Immature natural killer cell (primary cell): ENCODE data around the gene KAZALD1. TPM values are rescaled to one million over a fixed set of nuclear protein-coding genes. Genes with fewer than 3 reads are reported as not detected.

Experiments used
- DNase-seq, 3 donors: peaks; one replicate each; pipeline ENCODE4 v3.0.0; 2022; ENCODE audit warnings: mixed read lengths in 1 of 3
- H3K27ac Mint-ChIP-seq, 6 donors: one replicate each; pipeline ENCODE4 v1.8.0; 2020; ENCODE audit warnings: mixed read lengths in 6 of 6, mild to moderate bottlenecking in 5 of 6, inconsistent platforms in 4 of 6, moderate library complexity in 3 of 6
- H3K27me3 Mint-ChIP-seq, 3 donors: one replicate each; pipeline ENCODE4 v1.8.0; 2020 to 2021; ENCODE audit warnings: low read depth in 3 of 3, mild to moderate bottlenecking in 3 of 3, mixed read lengths in 3 of 3, moderate library complexity in 3 of 3, inconsistent platforms in 1 of 3
- H3K36me3 Mint-ChIP-seq, 3 donors: one replicate each; pipeline ENCODE4 v1.8.0; 2020; ENCODE audit warnings: mixed read lengths in 3 of 3, inconsistent platforms in 2 of 3, mild to moderate bottlenecking in 2 of 3
- H3K4me1 Mint-ChIP-seq, 2 donors: one replicate each; pipeline ENCODE4 v1.8.0; 2020; ENCODE audit warnings: inconsistent platforms in 2 of 2, mild to moderate bottlenecking in 2 of 2, mixed read lengths in 2 of 2, moderate library complexity in 1 of 2
- H3K4me3 Mint-ChIP-seq, 5 donors: one replicate each; pipeline ENCODE4 v1.8.0; 2020; ENCODE audit warnings: mild to moderate bottlenecking in 5 of 5, mixed read lengths in 5 of 5, inconsistent platforms in 3 of 5, moderate library complexity in 3 of 5
- H3K9me3 Mint-ChIP-seq, 6 donors: one replicate each; pipeline ENCODE4 v1.8.0; 2020; ENCODE audit warnings: mild to moderate bottlenecking in 6 of 6, mixed read lengths in 6 of 6, inconsistent platforms in 4 of 6, moderate library complexity in 3 of 6
- polyA plus RNA-seq, 3 donors: library from polyadenylated mRNA; unstranded; fragments of 300-500 nt; fragmentation: Illumina TruSeq; gene quantifications; one replicate each; pipeline ENCODE4 v1.2.3, GENCODE V29; 2021

The KAZALD1 gene
- polyA plus RNA-seq, 3 donors from 2014 or later, result not detected

GRCh38 chr10:101047268-101047667 lies 14.5 kb upstream of the KAZALD1 start:
- H3K4me3 Mint-ChIP-seq, result no peak overlapping the region
- DNase-seq, result no peak
- peaks cover 10 to 15% (median 12%) of the 10 kb centered on the region in 3 donors for H3K27me3 Mint-ChIP-seq
- no peaks in the 10 kb centered on the region for H3K36me3 Mint-ChIP-seq
- peaks cover 18 to 27% of the 10 kb centered on the region in 2 donors for H3K4me1 Mint-ChIP-seq
- H3K9me3 Mint-ChIP-seq, result no peaks in the 10 kb centered on the region
- no peak overlapping the region for H3K27ac Mint-ChIP-seq

DNA sequence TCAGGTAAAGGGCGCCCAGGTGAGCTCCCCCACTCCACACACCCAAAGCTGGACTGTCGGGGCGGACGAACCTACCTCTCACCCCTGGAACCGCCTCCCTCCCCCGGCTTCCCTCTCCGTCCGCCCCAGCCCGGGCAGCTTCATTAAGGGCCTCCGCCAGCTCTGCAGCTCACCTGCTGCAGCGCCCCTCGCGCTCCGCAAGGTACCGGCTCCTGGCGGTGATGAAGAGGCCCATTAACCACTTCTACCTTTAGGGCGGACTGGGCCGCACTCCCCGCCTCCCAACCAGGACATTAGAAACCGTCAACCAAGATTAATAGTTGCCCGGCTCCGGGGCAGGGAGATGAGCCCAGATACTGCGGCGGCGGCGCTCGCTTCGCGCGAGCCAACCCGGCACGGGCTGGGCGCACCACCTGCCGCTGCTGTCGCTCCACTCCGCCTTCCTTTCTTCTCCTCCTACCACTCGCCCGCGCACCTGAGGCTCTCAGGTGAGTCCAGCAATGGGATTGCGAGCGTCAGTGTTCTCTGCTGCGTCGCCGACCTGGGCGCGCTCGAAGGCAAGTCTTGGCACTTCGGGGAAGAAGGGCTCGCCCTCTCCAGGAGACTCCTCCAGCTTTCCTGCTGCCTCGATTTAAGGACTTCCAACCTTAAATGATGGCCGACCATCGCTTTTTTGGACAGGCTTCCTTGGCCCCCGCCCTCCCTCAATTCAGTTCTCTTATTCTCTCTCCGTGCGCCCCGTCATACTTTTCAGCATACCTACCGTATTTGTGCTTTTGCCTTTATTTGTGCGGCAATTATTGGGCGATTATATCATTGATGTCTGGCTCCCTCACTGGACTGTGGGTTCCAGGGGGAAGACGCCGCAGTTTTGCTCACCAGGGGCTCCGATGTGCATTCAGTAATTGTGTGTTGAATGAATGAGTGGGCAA lies 13.6 kb upstream of the KAZALD1 start:
- no peaks in the 10 kb centered on the region for H3K9me3 Mint-ChIP-seq
- no peak overlapping the region for H3K27ac Mint-ChIP-seq
- H3K36me3 Mint-ChIP-seq, result no peaks in the 10 kb centered on the region
- peaks cover 7 to 15% (median 12%) of the 10 kb centered on the region in 3 donors for H3K27me3 Mint-ChIP-seq
- H3K4me1 Mint-ChIP-seq, result peaks cover 8 to 17% of the 10 kb centered on the region in 2 donors
- H3K4me3 Mint-ChIP-seq, result no peak overlapping the region
- DNase-seq, result no peak

DNA sequence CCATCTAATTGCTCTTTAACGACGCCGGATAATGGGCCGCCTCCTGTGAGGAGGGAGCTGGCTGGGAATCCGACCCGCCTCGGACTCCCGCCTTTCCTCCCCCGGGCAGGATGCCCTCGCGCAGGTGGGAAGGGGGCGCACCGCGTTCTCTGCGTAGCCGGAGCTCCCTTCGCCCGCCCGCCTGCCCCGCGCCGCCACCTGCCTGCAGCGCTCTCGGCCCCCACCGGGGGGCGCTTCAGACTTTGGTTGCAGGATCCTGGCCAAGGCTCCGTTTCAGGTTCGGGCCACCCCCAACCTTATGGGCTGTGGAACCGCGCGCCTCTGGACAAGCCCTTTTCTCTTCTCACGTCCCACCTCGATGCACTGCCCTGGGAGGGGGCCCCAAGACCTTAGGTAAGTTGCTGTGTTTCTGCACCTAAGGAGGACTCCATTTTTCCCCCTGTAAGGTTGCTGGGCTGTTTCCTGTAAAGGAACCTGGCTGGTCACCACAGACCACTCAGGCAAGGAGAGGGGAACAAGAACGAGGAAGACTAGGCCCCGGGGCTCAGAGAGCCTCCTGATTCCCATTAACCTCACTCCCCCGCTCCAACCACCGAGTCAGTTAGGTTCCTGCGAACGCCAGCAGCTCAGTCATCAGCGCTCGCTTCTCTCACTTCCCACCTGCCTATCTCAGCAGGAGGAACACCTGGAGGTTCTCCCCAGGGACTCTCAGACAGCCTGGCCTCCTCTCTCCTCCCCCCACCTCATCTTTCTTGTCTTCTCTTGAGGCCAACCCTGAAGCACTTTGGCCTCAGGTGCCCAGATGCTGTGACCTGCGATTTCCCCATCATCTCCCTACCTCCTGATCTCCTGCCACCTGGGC lies 11.3 kb upstream of the KAZALD1 start:
- peaks cover 4 to 10% of the 10 kb centered on the region in 2 donors for H3K4me1 Mint-ChIP-seq
- no peaks in the 10 kb centered on the region for H3K36me3 Mint-ChIP-seq
- H3K4me3 Mint-ChIP-seq, result peak overlapping the region in 3 of 5 donors; percentile 38 to 48 (median 46)
- peaks cover 7 to 20% (median 9%) of the 10 kb centered on the region in 3 donors for H3K27me3 Mint-ChIP-seq
- DNase-seq, result peak; percentile 64 to 70 (median 69)
- no peaks in the 10 kb centered on the region for H3K9me3 Mint-ChIP-seq
- peak overlapping the region in 1 of 6 donors; percentile 45 for H3K27ac Mint-ChIP-seq

GRCh38 chr10:101052285-101052684 lies 9.5 kb upstream of the KAZALD1 start:
- Mint-ChIP-seq H3K4me3 (no peak overlapping the region), H3K27me3 (peaks cover 7 to 18% (median 9%) of the 10 kb centered on the region in 3 donors), H3K27ac (no peak overlapping the region), H3K36me3 (no peaks in the 10 kb centered on the region), H3K4me1 (peaks cover 4 to 10% of the 10 kb centered on the region in 2 donors), H3K9me3 (no peaks in the 10 kb centered on the region)
- no peak for DNase-seq

DNA sequence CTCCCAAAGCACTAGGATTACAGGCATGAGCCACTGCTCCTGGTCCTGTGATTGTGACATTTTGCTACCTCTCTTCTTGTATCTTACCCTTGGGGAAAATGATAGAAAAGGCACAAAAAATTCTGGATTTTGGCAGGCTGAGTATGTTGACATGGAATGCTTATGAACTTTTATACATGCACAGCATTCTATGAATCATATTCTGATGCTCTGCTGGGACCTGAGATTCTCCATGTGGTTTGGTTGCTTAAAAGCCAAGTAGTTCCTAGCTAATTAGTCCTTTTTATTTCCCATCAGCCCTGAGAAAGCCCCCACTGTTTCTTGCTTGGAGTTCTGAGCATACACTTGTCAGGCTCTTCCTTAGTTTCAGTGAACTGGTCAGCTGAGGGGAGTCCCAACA lies 8.3 kb upstream of the KAZALD1 start:
- H3K4me1 Mint-ChIP-seq, result peaks cover 4 to 10% of the 10 kb centered on the region in 2 donors
- DNase-seq, result no peak
- H3K27me3 Mint-ChIP-seq, result peaks cover 6 to 15% (median 7%) of the 10 kb centered on the region in 3 donors
- H3K4me3 Mint-ChIP-seq, result no peak overlapping the region
- no peaks in the 10 kb centered on the region for H3K9me3 Mint-ChIP-seq
- no peak overlapping the region for H3K27ac Mint-ChIP-seq
- no peaks in the 10 kb centered on the region for H3K36me3 Mint-ChIP-seq

DNA sequence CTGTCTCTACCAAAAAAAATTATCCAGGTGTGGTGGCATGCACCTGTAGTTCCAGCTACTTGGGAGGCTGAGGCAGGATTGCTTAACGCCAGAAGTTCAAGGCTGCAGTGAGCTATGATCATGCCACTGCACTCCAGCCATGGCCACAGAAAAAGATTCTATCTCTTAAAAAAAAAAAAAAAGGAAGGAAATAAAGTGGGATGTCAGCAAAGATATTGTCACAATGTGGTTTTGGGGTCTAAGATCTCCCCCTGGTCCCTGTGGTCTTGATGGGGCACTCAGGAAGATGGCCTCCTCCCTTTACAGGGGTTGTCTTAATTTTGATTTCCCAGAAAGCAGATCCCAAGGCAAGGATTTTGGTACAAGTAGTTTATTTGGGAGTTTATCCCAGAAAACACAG lies 7.4 kb upstream of the KAZALD1 start:
- no peak for DNase-seq
- Mint-ChIP-seq H3K27ac (no peak overlapping the region), H3K36me3 (no peaks in the 10 kb centered on the region), H3K9me3 (no peaks in the 10 kb centered on the region), H3K27me3 (peaks cover 1 to 13% (median 6%) of the 10 kb centered on the region in 3 donors), H3K4me3 (no peak overlapping the region), H3K4me1 (peaks cover 4 to 10% of the 10 kb centered on the region in 2 donors)

GRCh38 chr10:101054876-101055275 lies 6.9 kb upstream of the KAZALD1 start:
- Mint-ChIP-seq H3K9me3 (no peaks in the 10 kb centered on the region), H3K27me3 (peaks cover under 1 to 9% (median 6%) of the 10 kb centered on the region in 3 donors), H3K4me3 (no peak overlapping the region), H3K27ac (no peak overlapping the region), H3K4me1 (peaks cover 4 to 13% of the 10 kb centered on the region in 2 donors), H3K36me3 (no peaks in the 10 kb centered on the region)
- DNase-seq, result no peak

- no peak for DNase-seq
- Mint-ChIP-seq H3K36me3 (no peaks in the 10 kb centered on the region), H3K27ac (no peak overlapping the region), H3K4me1 (peaks cover 6 to 17% of the 10 kb centered on the region in 2 donors), H3K9me3 (no peaks in the 10 kb centered on the region), H3K27me3 (peaks cover 3 to 10% (median 4%) of the 10 kb centered on the region in 3 donors), H3K4me3 (no peak overlapping the region)
These were observed 6.4 kb upstream of the KAZALD1 start for GRCh38 chr10:101055411-101055810.

DNA sequence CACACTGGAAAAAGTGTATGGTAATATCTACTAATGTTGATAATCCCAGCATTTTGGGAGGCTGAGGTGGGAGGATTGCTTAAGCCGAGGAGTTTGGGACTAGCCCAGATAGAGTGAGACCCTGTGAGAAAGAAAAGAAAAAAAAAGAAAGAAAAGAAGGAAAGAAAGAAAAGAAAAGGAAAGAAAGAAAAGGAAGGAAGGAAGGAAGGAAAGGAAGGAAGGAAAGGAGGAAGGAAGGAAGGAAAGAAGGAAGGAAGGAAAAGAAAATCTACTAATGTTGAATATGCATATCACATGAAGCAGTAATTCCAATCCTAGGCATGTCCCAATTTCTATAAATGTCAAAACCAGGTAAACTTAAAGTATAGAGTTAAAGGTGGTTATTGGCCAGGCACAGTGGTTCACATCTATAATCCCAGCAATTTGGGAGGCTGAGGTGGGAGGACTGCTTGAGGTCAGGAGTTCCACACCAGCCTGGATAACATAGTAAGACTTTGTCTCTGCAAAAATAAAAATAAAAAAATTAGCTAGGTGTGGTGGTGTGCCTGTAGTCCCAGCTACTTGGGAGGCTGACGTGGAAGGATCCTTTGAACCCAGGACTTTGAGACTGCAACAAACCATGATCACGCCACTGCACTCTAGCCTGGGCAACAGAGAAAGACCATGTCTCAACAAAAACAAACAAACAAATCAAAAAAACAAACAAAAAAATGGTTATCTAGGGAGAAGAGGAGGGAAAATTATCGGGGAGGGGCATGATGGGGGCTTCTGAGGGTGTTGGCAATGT lies 5.2 kb upstream of the KAZALD1 start:
- Mint-ChIP-seq H3K27me3 (peaks cover 3 to 18% (median 5%) of the 10 kb centered on the region in 3 donors), H3K9me3 (no peaks in the 10 kb centered on the region), H3K27ac (no peak overlapping the region), H3K36me3 (no peaks in the 10 kb centered on the region), H3K4me3 (no peak overlapping the region), H3K4me1 (peaks cover 8 to 16% of the 10 kb centered on the region in 2 donors)
- no peak for DNase-seq

DNA sequence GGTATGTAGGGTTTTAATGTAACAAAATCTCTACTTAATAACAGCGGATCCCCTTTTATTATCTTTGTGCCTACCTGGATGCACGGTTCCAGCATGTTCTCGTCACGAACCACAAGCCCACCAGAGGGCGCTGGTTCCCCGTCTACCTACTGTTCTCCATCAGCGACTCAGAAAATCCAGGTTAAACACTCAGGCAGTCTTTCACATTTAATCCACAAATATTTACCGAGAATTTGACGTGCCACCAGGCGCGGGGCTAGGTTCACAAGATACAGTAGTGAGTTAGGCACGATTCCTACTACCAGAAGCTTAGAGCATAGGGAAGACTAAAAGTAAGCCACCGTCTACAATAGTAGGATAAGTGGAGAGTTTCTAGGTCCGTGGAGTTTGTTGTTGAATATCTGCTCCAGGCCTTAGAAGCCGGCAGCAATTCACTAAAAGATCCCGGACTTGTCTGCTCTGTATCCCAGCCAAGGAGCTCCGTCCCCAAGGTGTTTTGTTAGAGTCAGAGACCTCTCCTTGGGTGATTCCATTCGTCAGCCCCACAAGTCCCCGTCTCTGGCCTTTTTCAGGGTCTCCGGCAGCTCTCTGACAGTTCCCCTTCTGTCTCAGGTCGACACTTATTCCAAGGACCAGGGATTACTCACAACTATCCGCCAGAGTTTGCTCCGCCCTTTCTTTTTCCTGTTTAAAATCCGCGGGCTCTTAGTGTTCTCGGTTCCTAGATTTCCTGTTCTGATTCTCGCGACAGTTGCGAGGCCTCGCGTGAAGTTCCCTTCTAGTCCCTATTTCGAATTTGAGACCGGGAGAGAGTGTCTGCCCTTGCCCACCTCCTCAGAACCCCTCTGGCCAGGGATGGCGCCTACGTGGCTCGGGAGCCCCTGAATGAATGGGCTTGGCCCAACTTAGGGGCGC lies 1.5 kb upstream of the KAZALD1 start:
- Mint-ChIP-seq H3K9me3 (no peaks in the 10 kb centered on the region), H3K4me3 (peak overlapping the region; percentile 93 to 97 (median 95)), H3K36me3 (no peaks in the 10 kb centered on the region), H3K27ac (peak overlapping the region; percentile 91 to 98 (median 94)), H3K27me3 (peaks cover 11 to 17% (median 12%) of the 10 kb centered on the region in 3 donors), H3K4me1 (peaks cover 29 to 32% of the 10 kb centered on the region in 2 donors)
- peak; percentile 83 to 94 (median 94) for DNase-seq

GRCh38 chr10:101060951-101061623 lies 702 bp upstream of the KAZALD1 start:
- Mint-ChIP-seq H3K36me3 (no peaks in the 10 kb centered on the region), H3K27me3 (peaks cover 19 to 22% (median 19%) of the 10 kb centered on the region in 3 donors), H3K27ac (peak overlapping the region; percentile 91 to 98 (median 94)), H3K4me3 (peak overlapping the region; percentile 93 to 97 (median 95)), H3K9me3 (no peaks in the 10 kb centered on the region), H3K4me1 (peaks cover 31 to 36% of the 10 kb centered on the region in 2 donors)
- peak; percentile 74 to 94 (median 75) for DNase-seq
